Neutrophil (primary cell): Measurements from ENCODE around the gene ARHGEF4.

Source experiments
- H3K27ac ChIP-seq: fragments of 200-600 bp; sonication (generic); 2 replicates; pipeline ENCODE4 v1.5.1; 2016; ENCODE audit warnings: mild to moderate bottlenecking, moderate library complexity
- H3K27me3 ChIP-seq: fragments of 200-600 bp; sonication (generic); 2 replicates; pipeline ENCODE4 v1.6.0; 2016; ENCODE audit warnings: mild to moderate bottlenecking
- H3K36me3 ChIP-seq: fragments of 200-600 bp; sonication (generic); 2 replicates; pipeline ENCODE4 v1.5.1; 2017
- H3K4me1 ChIP-seq, 2 experiments: fragments of 200-600 bp in 1 of 2; sonication (generic) in 1 of 2; 1 replicate in 1 of 2; 2 replicates in 1 of 2; pipeline versions ENCODE4 v1.5.1 to v1.6.1; 2013 to 2016; ENCODE audit warnings: low read depth in 1 of 2, low read length in 1 of 2, mild to moderate bottlenecking in 1 of 2, moderate library complexity in 1 of 2; ENCODE audit not compliant: control insufficient read depth in 1 of 2, insufficient read depth in 1 of 2
- H3K4me3 ChIP-seq, 2 experiments: fragments of 200-600 bp in 1 of 2; sonication (generic) in 1 of 2; 1 replicate in 1 of 2; 2 replicates in 1 of 2; pipeline ENCODE4 v1.5.1; 2013 to 2016; ENCODE audit warnings: low read depth in 1 of 2, low read length in 1 of 2, mild to moderate bottlenecking in 1 of 2, moderate library complexity in 1 of 2
- H3K9me3 ChIP-seq: fragments of 200-600 bp; sonication (generic); 2 replicates; pipeline ENCODE4 v1.5.1; 2016
- TF ChIP-seq, protein P1 (sequence below): fragments of 200-600 bp; sonication (generic); IDR thresholded peaks from 2 replicates; pipeline ENCODE4 v1.5.1; 2016; ENCODE audit warnings: antibody characterized with exemption

Gene ARHGEF4

DNA sequence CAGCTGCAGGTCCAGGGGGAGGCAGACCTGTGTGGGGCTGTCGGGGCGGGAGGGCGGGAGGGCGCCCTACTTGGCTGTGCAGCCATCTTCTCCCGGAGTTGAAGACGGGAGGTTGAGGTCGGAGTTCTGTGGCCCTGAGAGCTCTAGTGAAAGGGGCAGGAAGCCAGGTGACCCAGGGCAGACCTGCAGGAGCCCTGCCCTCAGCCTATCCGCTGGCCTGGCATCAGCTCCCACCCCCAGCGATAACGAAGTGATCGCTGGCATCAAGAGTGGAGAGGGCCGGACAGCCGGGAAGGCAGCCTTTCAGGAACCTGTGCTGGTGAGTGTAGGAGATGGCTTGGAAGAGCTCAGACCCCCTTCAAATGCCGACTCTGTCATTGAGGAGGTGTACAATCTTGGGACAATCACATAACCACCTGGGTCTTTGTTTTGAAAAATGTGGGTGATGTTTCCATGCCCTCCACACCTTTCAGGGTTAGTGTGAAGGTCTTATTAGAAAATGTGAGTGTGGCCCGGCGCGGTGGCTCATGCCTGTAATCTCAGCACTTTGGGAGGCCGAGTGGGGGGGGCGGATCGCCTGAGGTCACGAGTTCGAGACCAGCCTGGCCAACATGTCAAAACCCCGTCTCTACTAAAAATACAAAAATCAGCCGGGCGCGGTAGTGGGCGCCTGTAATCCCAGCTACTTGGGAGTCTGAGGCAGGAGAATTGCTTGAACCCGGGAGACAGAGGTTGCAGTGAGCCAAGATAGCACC is 1.3 kb downstream of the ARHGEF4 start:
- TF ChIP-seq, protein P1, sequence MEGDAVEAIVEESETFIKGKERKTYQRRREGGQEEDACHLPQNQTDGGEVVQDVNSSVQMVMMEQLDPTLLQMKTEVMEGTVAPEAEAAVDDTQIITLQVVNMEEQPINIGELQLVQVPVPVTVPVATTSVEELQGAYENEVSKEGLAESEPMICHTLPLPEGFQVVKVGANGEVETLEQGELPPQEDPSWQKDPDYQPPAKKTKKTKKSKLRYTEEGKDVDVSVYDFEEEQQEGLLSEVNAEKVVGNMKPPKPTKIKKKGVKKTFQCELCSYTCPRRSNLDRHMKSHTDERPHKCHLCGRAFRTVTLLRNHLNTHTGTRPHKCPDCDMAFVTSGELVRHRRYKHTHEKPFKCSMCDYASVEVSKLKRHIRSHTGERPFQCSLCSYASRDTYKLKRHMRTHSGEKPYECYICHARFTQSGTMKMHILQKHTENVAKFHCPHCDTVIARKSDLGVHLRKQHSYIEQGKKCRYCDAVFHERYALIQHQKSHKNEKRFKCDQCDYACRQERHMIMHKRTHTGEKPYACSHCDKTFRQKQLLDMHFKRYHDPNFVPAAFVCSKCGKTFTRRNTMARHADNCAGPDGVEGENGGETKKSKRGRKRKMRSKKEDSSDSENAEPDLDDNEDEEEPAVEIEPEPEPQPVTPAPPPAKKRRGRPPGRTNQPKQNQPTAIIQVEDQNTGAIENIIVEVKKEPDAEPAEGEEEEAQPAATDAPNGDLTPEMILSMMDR = no peak
- H3K4me3 ChIP-seq = no peak overlapping the region
- H3K27me3 ChIP-seq = peaks cover 76% of the 10 kb centered on the region
- no peaks in the 10 kb centered on the region for H3K9me3 ChIP-seq
- H3K27ac ChIP-seq = no peak overlapping the region
- no peaks in the 10 kb centered on the region for H3K4me1 ChIP-seq
- H3K36me3 ChIP-seq = no peaks in the 10 kb centered on the region

DNA sequence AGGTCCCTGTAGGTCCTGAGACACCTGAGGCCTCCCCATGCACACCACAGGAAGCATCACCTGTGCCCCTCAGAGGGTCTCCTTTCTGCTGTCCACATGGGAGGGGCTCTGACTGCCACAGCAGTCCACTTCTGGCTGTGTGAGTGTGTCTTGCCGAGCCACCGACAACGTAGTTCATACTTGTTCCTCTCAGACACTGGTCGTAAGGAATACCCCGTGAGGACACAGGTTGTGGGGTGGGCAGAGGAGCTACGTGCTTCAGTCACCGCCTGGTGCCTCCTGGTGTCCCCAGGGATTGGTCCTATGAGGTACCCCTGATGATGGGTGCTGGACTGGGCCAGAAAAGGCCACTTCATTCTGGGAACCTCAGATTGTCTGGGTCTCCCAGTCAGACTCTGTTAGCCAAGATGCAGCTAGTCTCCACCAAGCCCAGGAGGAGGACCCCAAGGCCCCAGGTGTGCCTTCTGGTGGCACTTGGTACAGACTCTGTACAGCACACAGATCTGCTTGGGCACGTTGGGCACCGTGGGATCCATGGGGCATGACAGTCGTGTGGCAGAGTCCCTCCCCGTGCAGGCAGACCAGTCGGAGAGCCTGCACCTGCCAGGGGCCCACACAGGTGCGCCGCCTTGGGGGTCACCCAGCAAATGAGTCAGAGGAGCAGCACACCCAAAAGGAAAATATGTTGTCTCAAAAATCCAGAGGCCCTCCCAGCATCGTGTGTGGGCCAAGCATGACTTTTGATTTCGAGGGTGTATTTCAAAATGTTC is 2.5 kb downstream of the ARHGEF4 start:
- H3K4me3 ChIP-seq = no peak overlapping the region
- H3K27ac ChIP-seq = no peak overlapping the region
- H3K36me3 ChIP-seq = no peaks in the 10 kb centered on the region
- H3K9me3 ChIP-seq = no peaks in the 10 kb centered on the region
- no peaks in the 10 kb centered on the region for H3K4me1 ChIP-seq
- H3K27me3 ChIP-seq = peaks cover 77% of the 10 kb centered on the region
- TF ChIP-seq, protein P1 = no peak

DNA sequence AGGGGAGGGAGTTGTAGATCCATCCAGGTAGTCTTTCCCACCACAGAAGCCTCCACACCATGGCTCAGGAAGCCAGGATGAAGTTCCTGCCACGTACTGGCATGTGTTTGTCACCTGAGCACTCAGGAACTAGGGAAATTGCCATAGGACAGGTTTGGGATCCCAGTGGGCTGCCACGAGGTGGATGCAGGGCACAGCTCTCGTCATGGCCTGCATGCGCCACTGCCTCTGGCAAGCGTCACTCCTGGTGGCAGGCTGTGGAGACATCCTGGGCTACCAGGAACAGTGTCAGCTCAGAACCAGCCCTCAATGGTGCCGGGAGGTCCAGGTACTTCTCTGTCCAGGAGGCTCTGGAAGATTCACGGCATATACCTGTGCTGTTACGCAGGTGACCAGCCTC is 3.8 kb downstream of the ARHGEF4 start:
- Histone ChIP-seq H3K9me3 (no peaks in the 10 kb centered on the region), H3K27ac (no peak overlapping the region), H3K36me3 (no peaks in the 10 kb centered on the region), H3K4me3 (no peak overlapping the region), H3K27me3 (peaks cover 64% of the 10 kb centered on the region), H3K4me1 (no peaks in the 10 kb centered on the region)
- TF ChIP-seq, protein P1 = no peak

DNA sequence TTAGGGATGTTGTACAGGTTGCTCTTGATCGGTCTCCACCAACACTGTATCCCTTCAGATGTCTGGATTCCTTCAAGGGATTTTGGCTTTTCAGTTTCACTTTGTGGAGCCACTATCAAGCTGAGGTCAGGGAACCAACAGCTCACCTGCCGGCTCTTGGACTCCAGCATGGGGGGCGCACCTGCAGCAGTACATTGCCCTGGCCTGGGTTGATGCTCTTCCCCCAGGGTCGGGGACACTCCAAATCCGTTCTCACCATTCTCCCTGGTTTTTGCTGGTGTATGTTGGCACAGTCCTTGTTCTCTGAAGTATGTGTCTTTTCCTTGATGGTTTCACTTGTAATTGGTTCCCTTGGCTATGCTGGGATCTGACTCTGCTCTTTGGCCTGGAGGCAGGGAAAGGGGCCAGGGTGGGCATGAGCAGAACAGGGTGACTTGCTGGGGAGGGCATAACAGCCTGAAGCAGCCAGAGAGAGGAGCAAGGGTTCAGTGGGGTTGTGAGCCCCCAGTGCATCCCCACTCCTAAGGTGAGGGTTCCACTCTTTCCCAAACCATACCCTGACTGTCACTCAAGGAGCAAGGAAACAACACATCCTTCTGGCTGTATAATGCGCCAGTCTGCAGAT is 5.1 kb downstream of the ARHGEF4 start:
- Histone ChIP-seq H3K36me3 (no peaks in the 10 kb centered on the region), H3K9me3 (no peaks in the 10 kb centered on the region), H3K27me3 (peaks cover 51% of the 10 kb centered on the region), H3K4me3 (no peak overlapping the region), H3K4me1 (no peaks in the 10 kb centered on the region), H3K27ac (no peak overlapping the region)
- TF ChIP-seq, protein P1 = no peak

DNA sequence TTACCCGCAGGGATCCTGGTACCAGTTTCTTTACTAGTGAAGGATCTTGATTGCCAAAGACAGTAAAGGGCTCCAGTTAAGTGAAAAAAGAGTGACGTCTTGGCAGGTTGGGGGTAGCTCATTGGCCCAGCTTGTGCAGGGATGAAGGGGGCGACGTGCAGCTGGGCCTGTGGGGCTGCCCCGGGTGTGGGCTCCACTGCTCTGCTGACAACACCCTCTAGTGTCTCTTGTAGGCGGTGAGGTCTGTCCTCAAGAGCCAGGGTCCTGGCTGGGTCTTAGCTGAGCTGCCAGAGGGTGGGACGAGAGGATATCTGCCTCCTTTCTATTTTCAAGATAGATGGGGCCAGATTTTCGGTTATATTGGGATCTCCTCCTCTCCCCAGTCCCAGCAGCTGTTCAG is 6.1 kb downstream of the ARHGEF4 start:
- no peaks in the 10 kb centered on the region for H3K4me1 ChIP-seq
- H3K9me3 ChIP-seq = no peaks in the 10 kb centered on the region
- no peaks in the 10 kb centered on the region for H3K36me3 ChIP-seq
- no peak overlapping the region for H3K4me3 ChIP-seq
- H3K27me3 ChIP-seq = peaks cover 41% of the 10 kb centered on the region
- TF ChIP-seq, protein P1 = no peak
- no peak overlapping the region for H3K27ac ChIP-seq
